ENCODE results near the gene JARID2. TPM values are rescaled to one million over a fixed set of nuclear protein-coding genes. Genes with fewer than 3 reads are reported as not detected.

Gene JARID2
- total RNA-seq, 1 donor from 2014 or later, result 65.6 TPM

- H3K9me3 Mint-ChIP-seq (ENCODE audit: low read depth), result no peaks in the 10 kb centered on the region
- no peak for TF ChIP-seq CTCF (IDR thresholded peaks at IDR 0.05; ENCODE audit: unreplicated experiment)
- H3K27me3 Mint-ChIP-seq, result no peaks in the 10 kb centered on the region
- no peak for DNase-seq (ENCODE audit: low spot score, unreplicated experiment)
- no peak overlapping the region for H3K4me3 Mint-ChIP-seq (ENCODE audit: low read depth)
- no peaks in the 10 kb centered on the region for H3K4me1 Mint-ChIP-seq (ENCODE audit: low read depth)
- peak overlapping the region; percentile 35 for H3K27ac Mint-ChIP-seq
- peaks cover 52% of the 10 kb centered on the region for H3K36me3 Mint-ChIP-seq (ENCODE audit: insufficient read depth)
Measured at GRCh38 chr6:15516378-15516777, 270.5 kb downstream of the JARID2 start.

GRCh38 chr6:15516923-15517560 lies 271.2 kb downstream of the JARID2 start:
- no peak for TF ChIP-seq CTCF (IDR thresholded peaks at IDR 0.05; ENCODE audit: unreplicated experiment)
- H3K27ac Mint-ChIP-seq, result no peak overlapping the region
- H3K4me3 Mint-ChIP-seq (ENCODE audit: low read depth), result no peak overlapping the region
- DNase-seq (ENCODE audit: low spot score, unreplicated experiment), result no peak
- no peaks in the 10 kb centered on the region for H3K4me1 Mint-ChIP-seq (ENCODE audit: low read depth)
- no peaks in the 10 kb centered on the region for H3K9me3 Mint-ChIP-seq (ENCODE audit: low read depth)
- peaks cover 52% of the 10 kb centered on the region for H3K36me3 Mint-ChIP-seq (ENCODE audit: insufficient read depth)
- no peaks in the 10 kb centered on the region for H3K27me3 Mint-ChIP-seq

DNA sequence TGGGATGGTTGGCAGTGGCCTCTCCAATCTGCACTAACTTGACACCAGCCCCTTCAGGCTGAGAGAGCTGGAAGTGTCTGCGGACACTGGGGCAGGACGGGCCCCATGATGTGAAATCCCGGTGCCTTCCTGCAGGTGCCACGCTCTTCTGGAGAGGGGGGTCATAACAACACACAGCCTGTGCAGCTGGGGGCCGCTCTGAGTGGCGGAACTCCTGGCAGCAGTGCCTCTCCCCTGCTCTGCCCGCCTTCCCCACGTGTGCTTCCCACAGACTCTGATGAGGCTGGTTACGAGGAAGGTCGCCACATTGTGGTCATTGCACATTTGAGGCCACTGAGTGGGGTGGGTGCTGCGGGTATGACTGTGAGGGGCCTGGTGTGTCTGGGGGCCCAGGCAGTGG lies 271.7 kb downstream of the JARID2 start:
- no peaks in the 10 kb centered on the region for H3K9me3 Mint-ChIP-seq (ENCODE audit: low read depth)
- no peak for TF ChIP-seq CTCF (IDR thresholded peaks at IDR 0.05; ENCODE audit: unreplicated experiment)
- peak overlapping the region; percentile 74 for H3K27ac Mint-ChIP-seq
- H3K27me3 Mint-ChIP-seq, result no peaks in the 10 kb centered on the region
- no peak overlapping the region for H3K4me3 Mint-ChIP-seq (ENCODE audit: low read depth)
- H3K4me1 Mint-ChIP-seq (ENCODE audit: low read depth), result no peaks in the 10 kb centered on the region
- DNase-seq (ENCODE audit: low spot score, unreplicated experiment), result no peak
- H3K36me3 Mint-ChIP-seq (ENCODE audit: insufficient read depth), result peaks cover 51% of the 10 kb centered on the region

DNA sequence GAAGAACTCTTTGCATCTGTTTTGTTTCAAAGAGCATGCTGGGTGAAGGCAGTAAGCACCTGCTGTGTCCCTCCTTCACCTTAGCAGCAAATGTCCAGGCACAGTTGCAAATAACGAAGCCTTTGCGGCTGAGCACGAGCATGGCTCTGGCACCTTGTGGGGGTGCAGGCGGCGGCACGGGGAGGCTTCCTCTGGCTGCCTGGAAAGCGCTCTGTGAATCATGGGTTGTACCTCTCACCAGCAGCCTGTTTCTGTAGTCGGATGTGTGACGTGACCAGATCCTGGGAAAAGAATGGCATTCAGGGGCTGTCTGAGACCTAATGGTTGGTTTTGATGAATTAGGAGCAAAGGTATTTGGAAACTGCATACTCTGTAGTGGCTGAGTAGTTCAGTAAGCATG lies 272.2 kb downstream of the JARID2 start:
- no peaks in the 10 kb centered on the region for H3K9me3 Mint-ChIP-seq (ENCODE audit: low read depth)
- H3K4me3 Mint-ChIP-seq (ENCODE audit: low read depth), result no peak overlapping the region
- H3K27ac Mint-ChIP-seq, result peak overlapping the region; percentile 74
- H3K4me1 Mint-ChIP-seq (ENCODE audit: low read depth), result no peaks in the 10 kb centered on the region
- no peak for TF ChIP-seq CTCF (IDR thresholded peaks at IDR 0.05; ENCODE audit: unreplicated experiment)
- no peak for DNase-seq (ENCODE audit: low spot score, unreplicated experiment)
- no peaks in the 10 kb centered on the region for H3K27me3 Mint-ChIP-seq
- peaks cover 54% of the 10 kb centered on the region for H3K36me3 Mint-ChIP-seq (ENCODE audit: insufficient read depth)

GRCh38 chr6:15518878-15519277 lies 273.0 kb downstream of the JARID2 start:
- H3K27me3 Mint-ChIP-seq, result no peaks in the 10 kb centered on the region
- no peaks in the 10 kb centered on the region for H3K4me1 Mint-ChIP-seq (ENCODE audit: low read depth)
- peaks cover 4% of the 10 kb centered on the region for H3K9me3 Mint-ChIP-seq (ENCODE audit: low read depth)
- DNase-seq (ENCODE audit: low spot score, unreplicated experiment), result no peak
- H3K27ac Mint-ChIP-seq, result peak overlapping the region; percentile 51
- peaks cover 60% of the 10 kb centered on the region for H3K36me3 Mint-ChIP-seq (ENCODE audit: insufficient read depth)
- TF ChIP-seq CTCF (IDR thresholded peaks at IDR 0.05; ENCODE audit: unreplicated experiment), result no peak
- no peak overlapping the region for H3K4me3 Mint-ChIP-seq (ENCODE audit: low read depth)

Data from progenitor cell of endocrine pancreas (in vitro differentiated cells).